Measurements from ENCODE around the gene MEIOB.
A peak's percentile ranks its signal among the peaks of the same experiment; 100 is the strongest.

The MEIOB gene

GRCh38 chr16:1826691-1827573 is 45.0 kb downstream of the MEIOB start, which contains the start of the genes FAHD1 and HAGH:
Gene FAHD1 (plus strand): TSS chr16:1827206. CDS start chr16:1827239, 33 bp downstream.
Gene HAGH (minus strand): TSS chr16:1826825. CDS start chr16:1826787, 38 bp downstream.
- peak; percentile 82 for DNase-seq

- no peak for DNase-seq
Observed at GRCh38 chr16:1825864-1826690, 45.9 kb downstream of the MEIOB start.

GRCh38 chr16:1825381-1825863 is 46.5 kb downstream of the MEIOB start:
- DNase-seq: no peak

- DNase-seq: no peak
Observed at GRCh38 chr16:1823821-1824220, 48.1 kb downstream of the MEIOB start.

GRCh38 chr16:1822801-1823200 is 49.2 kb downstream of the MEIOB start:
- no peak for DNase-seq

- DNase-seq: no peak
Observed at GRCh38 chr16:1821861-1822611, 49.9 kb downstream of the MEIOB start.

- DNase-seq: no peak
Observed at GRCh38 chr16:1820946-1821290, 51.0 kb downstream of the MEIOB start.

GRCh38 chr16:1820096-1820945 is 51.6 kb downstream of the MEIOB start:
- DNase-seq: no peak

- no peak for DNase-seq
Observed at GRCh38 chr16:1819611-1820010, 52.4 kb downstream of the MEIOB start.

GRCh38 chr16:1818873-1819525 is 53.0 kb downstream of the MEIOB start:
- no peak for DNase-seq

GRCh38 chr16:1818204-1818872 is 53.6 kb downstream of the MEIOB start:
- DNase-seq: no peak

GRCh38 chr16:1817716-1818115 is 54.2 kb downstream of the MEIOB start:
- no peak for DNase-seq

GRCh38 chr16:1817276-1817589 is 54.7 kb downstream of the MEIOB start:
- no peak for DNase-seq

- no peak for DNase-seq
Observed at GRCh38 chr16:1816396-1817275, 55.3 kb downstream of the MEIOB start.

- no peak for DNase-seq
Observed at GRCh38 chr16:1815461-1815860, 56.5 kb downstream of the MEIOB start.

GRCh38 chr16:1812732-1813163 is 59.2 kb downstream of the MEIOB start:
- DNase-seq: peak; percentile 11

GRCh38 chr16:1810536-1810935 is 61.4 kb downstream of the MEIOB start:
- DNase-seq: no peak

GRCh38 chr16:1810106-1810505 is 61.9 kb downstream of the MEIOB start:
- no peak for DNase-seq

- DNase-seq: no peak
Observed at GRCh38 chr16:1809281-1809801, 62.6 kb downstream of the MEIOB start.

- no peak for DNase-seq
Observed at GRCh38 chr16:1808691-1809090, 63.3 kb downstream of the MEIOB start.
